ENCODE data around the gene PTPN14. TPM values are rescaled to one million over a fixed set of nuclear protein-coding genes. Genes with fewer than 3 reads are reported as not detected.
A peak's percentile ranks its signal among the peaks of the same experiment; 100 is the strongest.

Gene PTPN14
- polyA plus RNA-seq, 1 experiment, result 34.2 TPM

DNA sequence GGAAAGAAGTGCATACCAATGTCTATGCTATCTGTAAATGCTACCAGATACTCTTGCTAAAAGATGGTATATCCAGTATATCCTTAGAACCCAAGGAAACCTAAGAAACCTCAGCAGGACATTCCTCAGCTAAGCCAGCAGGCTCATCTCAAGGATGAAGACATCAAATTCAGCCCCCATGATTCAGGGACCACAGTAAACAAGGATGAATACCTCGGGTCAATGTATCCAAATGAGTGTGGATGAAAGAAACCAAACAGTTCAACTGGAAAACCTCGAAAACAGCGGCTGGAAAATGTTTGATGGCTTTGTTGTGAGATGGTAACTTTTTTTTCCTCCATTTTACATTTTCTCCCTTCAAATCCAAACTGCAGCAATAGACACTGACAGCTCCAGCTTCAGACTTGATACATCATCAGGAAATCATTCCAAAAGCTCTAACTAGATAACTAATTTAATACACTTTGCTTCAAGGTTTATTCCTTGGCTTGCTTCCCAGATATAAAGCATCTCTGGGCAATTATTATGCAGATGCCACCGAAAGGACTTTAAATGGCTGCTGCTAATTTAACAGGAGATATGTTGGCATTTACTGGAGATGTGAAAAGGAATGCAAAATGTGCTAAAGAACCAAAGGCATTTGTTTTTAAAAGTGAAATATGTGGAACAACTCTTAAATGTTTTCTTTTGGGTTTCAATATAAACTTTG is 196.8 kb downstream of the PTPN14 start:
- DNase-seq (ENCODE audit: low read depth, low spot score), result peak; percentile 59
- ChIA-PET POLR2A (interaction anchor here (0.6 to 0.9 kb wide), 2 partner anchors 8 to 118 kb away, joined by 3 read pairs; no protein-coding TSS in a partner anchor), CTCF (interaction anchor here (0.6 to 2.7 kb wide), 7 partner anchors 11 to 231 kb away, joined by 3 to 23 read pairs (median 3); no protein-coding TSS in a partner anchor)
- Histone ChIP-seq H3K27ac (ENCODE audit: low read depth, low read length) (no peak overlapping the region), H3K4me3 (ENCODE audit: low read depth, low read length) (no peak overlapping the region), H3K27me3 (ENCODE audit: control insufficient read depth, insufficient read depth, low read length) (no peaks in the 10 kb centered on the region), H3K9me3 (ENCODE audit: control insufficient read depth, insufficient read depth, low read length) (no peaks in the 10 kb centered on the region)
- TF ChIP-seq, protein P1, sequence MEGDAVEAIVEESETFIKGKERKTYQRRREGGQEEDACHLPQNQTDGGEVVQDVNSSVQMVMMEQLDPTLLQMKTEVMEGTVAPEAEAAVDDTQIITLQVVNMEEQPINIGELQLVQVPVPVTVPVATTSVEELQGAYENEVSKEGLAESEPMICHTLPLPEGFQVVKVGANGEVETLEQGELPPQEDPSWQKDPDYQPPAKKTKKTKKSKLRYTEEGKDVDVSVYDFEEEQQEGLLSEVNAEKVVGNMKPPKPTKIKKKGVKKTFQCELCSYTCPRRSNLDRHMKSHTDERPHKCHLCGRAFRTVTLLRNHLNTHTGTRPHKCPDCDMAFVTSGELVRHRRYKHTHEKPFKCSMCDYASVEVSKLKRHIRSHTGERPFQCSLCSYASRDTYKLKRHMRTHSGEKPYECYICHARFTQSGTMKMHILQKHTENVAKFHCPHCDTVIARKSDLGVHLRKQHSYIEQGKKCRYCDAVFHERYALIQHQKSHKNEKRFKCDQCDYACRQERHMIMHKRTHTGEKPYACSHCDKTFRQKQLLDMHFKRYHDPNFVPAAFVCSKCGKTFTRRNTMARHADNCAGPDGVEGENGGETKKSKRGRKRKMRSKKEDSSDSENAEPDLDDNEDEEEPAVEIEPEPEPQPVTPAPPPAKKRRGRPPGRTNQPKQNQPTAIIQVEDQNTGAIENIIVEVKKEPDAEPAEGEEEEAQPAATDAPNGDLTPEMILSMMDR (IDR thresholded peaks at IDR 0.05; ENCODE audit: low read depth, low read length), result no peak

DNA sequence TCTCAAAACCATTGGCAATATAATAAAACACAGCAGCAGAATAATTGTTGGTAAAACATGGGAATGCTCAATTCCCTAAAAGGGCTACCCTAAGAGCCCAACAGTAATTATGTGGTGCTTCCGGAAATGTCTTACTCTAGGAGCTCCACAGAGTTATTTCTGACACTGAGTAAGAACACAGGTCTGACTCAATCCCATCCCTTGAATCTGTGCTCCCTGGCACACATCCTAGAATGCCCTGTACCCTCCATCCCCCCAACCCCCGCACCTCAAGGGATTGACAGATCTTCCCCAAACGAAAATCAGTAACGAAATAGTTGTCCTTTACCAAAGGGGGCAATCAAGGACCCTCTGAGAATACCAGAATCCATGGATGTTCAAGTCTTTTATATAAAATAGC is 198.6 kb downstream of the PTPN14 start:
- DNase-seq (ENCODE audit: low read depth, low spot score), result no peak
- Histone ChIP-seq H3K9me3 (ENCODE audit: control insufficient read depth, insufficient read depth, low read length) (no peaks in the 10 kb centered on the region), H3K4me3 (ENCODE audit: low read depth, low read length) (no peak overlapping the region), H3K27me3 (ENCODE audit: control insufficient read depth, insufficient read depth, low read length) (no peaks in the 10 kb centered on the region), H3K27ac (ENCODE audit: low read depth, low read length) (no peak overlapping the region)
- TF ChIP-seq, protein P1 (IDR thresholded peaks at IDR 0.05; ENCODE audit: low read depth, low read length), result no peak
- ChIA-PET CTCF (interaction anchor here (0.6 to 1.5 kb wide), 6 partner anchors 13 to 213 kb away, joined by 3 to 10 read pairs (median 3); no protein-coding TSS in a partner anchor), POLR2A (no interaction called here)

DNA sequence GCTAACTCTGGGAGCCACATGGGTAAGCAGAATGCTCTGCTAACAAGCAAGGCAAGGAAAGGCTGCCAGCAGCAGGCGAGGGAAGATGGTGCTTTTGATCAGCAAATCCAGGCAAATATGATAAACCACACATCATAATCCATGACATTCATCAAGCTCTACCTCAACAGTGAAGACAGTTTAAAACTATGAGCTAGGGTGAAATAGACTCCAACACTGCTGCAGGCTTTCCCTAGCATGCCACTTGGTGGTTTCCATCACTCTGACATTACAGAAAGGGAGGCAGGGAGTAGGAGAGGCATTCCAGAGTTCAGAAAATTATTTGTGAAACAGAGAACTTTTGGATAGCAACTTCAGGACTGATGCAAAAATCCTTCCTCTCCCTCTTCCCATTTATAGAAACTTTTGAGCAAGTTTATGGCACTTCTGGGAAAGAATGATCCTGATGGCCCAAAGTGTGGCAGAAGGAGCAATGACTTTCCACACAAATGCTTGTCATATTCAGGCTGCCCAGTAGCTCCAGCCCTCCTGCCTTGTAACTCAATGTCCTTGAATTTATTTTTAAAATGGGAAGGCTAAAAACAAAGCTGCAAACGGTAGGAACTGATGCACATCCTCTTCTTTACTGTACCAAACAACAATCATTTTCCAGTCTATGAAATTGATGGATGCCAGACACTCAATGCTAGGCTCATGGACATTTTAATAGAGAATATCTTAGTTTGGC is 199.7 kb downstream of the PTPN14 start:
- no peak overlapping the region for H3K4me3 ChIP-seq (ENCODE audit: low read depth, low read length)
- H3K9me3 ChIP-seq (ENCODE audit: control insufficient read depth, insufficient read depth, low read length), result no peaks in the 10 kb centered on the region; the same call in 1 of the 2 replicates
- DNase-seq (ENCODE audit: low read depth, low spot score), result no peak
- H3K27ac ChIP-seq (ENCODE audit: low read depth, low read length), result no peak overlapping the region
- H3K27me3 ChIP-seq (ENCODE audit: control insufficient read depth, insufficient read depth, low read length), result no peaks in the 10 kb centered on the region
- ChIA-PET CTCF (interaction anchor here (0.6 to 1.5 kb wide), 5 partner anchors 11 to 276 kb away, joined by 3 to 10 read pairs (median 4); no protein-coding TSS in a partner anchor), POLR2A (no interaction called here)
- TF ChIP-seq, protein P1 (IDR thresholded peaks at IDR 0.05; ENCODE audit: low read depth, low read length), result no peak

DNA sequence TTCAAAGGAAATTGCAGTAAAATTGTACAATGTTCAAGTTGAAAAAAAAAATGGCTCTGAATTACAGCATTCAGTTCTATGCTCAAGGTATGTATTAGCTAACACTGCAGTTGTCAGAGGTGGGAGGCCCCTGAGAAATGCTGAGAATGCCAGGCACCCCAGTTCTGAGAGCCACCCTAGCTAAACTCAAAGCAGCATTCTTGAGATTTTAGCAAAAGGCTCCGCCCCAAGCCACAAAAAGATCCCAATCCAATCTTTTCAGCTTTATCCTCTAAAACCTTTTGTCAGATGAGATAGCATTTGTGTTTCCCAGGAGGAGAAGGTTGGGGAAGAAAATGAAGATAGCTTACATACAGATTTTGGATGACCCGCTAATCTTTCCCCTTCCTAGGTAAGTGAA is 201.6 kb downstream of the PTPN14 start:
- DNase-seq (ENCODE audit: low read depth, low spot score), result no peak

More for the DNA sequence above, 201.6 kb downstream of the PTPN14 start:
- H3K27ac ChIP-seq (ENCODE audit: low read depth, low read length), result peak overlapping the region; percentile 13
- no peaks in the 10 kb centered on the region; the same call in 1 of the 2 replicates for H3K9me3 ChIP-seq (ENCODE audit: control insufficient read depth, insufficient read depth, low read length)
- no peaks in the 10 kb centered on the region for H3K27me3 ChIP-seq (ENCODE audit: control insufficient read depth, insufficient read depth, low read length)
- ChIA-PET CTCF (interaction anchor here (0.6 to 3.4 kb wide), 10 partner anchors 17 to 291 kb away, joined by 3 to 40 read pairs (median 3); no protein-coding TSS in a partner anchor), POLR2A (interaction anchor here (0.6 to 1.0 kb wide), 3 partner anchors 12 to 107 kb away, joined by 3 to 5 read pairs (median 3); no protein-coding TSS in a partner anchor)
- TF ChIP-seq, protein P1 (IDR thresholded peaks at IDR 0.05; ENCODE audit: low read depth, low read length), result no peak
- no peak overlapping the region for H3K4me3 ChIP-seq (ENCODE audit: low read depth, low read length)

Measured in AG04450 (cell line).